ENCODE results near the gene ADGRF4.

ADGRF4 gene, protein sequence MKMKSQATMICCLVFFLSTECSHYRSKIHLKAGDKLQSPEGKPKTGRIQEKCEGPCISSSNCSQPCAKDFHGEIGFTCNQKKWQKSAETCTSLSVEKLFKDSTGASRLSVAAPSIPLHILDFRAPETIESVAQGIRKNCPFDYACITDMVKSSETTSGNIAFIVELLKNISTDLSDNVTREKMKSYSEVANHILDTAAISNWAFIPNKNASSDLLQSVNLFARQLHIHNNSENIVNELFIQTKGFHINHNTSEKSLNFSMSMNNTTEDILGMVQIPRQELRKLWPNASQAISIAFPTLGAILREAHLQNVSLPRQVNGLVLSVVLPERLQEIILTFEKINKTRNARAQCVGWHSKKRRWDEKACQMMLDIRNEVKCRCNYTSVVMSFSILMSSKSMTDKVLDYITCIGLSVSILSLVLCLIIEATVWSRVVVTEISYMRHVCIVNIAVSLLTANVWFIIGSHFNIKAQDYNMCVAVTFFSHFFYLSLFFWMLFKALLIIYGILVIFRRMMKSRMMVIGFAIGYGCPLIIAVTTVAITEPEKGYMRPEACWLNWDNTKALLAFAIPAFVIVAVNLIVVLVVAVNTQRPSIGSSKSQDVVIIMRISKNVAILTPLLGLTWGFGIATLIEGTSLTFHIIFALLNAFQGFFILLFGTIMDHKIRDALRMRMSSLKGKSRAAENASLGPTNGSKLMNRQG

GRCh38 chr6:47698342-47698787, at the start of gene ADGRF4:
Gene ADGRF4, plus strand, starts transcription at chr6:47698580. Its CDS starts 8,666 bp downstream, at chr6:47707246.
- DNase-seq = no peak
- intact Hi-C loops (cut with DNase I) = no loop called here

DNA sequence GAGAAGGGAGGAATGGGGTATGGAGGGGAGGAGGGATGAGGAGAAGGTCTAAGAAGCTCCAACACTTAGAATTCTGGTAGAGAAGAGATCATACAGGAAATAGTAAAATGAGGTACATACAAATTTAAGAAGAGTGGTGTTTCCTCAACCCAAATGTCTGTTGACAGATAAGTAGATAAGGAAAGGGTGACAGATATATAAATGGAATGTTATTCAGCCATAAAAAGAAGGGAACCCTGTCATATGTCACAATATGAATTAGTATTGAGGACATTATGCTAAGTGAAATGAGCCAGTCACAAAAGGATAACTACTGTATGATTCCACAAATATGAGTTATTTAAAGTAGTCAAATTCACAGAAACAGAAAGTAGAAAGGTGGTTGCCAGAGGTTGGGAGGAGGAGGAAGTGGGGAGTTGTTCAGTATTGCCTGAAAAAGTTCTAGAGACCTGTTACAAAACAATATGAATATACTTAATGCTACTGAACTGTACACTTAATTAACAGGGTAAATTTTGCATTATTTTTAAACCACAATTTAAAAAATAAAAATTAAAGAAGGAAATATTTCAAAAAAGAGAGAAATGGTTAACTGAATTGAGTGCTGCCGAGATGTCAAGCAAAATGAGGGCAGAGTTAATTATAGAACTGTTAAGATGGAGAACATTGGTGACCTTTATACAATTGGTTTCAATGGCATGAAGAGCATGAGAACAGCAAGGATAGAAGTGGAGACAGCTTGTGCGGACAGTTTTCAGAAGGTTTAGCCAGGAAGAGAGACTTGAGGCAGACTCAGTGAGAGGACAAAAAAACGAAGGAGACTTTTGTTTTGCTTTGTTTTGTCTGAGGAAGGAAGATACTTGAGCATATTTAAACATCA, 47.6 kb upstream of the ADGRF4 start:
- intact Hi-C loops (cut with DNase I) = no loop called here
- no peak for DNase-seq

- DNase-seq = no peak
- intact Hi-C loops (cut with DNase I) = no loop called here
These were observed 46.9 kb upstream of the ADGRF4 start for GRCh38 chr6:47651505-47651944.

GRCh38 chr6:47653706-47654105, 44.7 kb upstream of the ADGRF4 start:
- DNase-seq = no peak
- intact Hi-C loops (cut with DNase I) = no loop called here

DNA sequence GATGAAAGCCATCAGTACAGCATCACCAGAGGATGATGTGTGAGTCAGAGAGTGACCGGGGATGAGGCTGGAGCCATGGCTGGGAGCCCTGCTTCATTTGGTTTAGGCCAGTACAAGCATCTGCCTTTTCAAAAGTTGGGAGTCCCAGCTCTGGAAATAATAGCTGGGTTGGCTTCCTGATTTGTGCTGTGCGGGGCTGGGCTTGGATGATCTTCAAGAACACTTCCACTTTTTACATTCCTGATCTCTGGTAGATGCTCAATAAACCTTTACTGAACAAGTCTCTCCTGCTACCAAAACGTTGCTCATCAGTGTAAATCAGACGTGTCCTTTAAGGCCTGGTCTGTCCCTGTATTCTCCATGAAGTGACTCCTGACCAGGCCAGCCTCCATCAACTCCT, 44.1 kb upstream of the ADGRF4 start:
- intact Hi-C loops (cut with DNase I) = no loop called here
- DNase-seq = no peak

- intact Hi-C loops (cut with DNase I) = no loop called here
- peak in 2 of 10 donors; percentile 87 to 90 for DNase-seq
These were observed 42.4 kb upstream of the ADGRF4 start for GRCh38 chr6:47655719-47656595.

GRCh38 chr6:47661960-47662359, 36.4 kb upstream of the ADGRF4 start:
- intact Hi-C loops (cut with DNase I) = no loop called here
- DNase-seq = no peak

GRCh38 chr6:47663462-47664216, 34.7 kb upstream of the ADGRF4 start:
- no peak for DNase-seq
- intact Hi-C loops (cut with DNase I) = no loop called here

- DNase-seq = no peak
- intact Hi-C loops (cut with DNase I) = no loop called here
These were observed 33.3 kb upstream of the ADGRF4 start for GRCh38 chr6:47665112-47665511.

DNA sequence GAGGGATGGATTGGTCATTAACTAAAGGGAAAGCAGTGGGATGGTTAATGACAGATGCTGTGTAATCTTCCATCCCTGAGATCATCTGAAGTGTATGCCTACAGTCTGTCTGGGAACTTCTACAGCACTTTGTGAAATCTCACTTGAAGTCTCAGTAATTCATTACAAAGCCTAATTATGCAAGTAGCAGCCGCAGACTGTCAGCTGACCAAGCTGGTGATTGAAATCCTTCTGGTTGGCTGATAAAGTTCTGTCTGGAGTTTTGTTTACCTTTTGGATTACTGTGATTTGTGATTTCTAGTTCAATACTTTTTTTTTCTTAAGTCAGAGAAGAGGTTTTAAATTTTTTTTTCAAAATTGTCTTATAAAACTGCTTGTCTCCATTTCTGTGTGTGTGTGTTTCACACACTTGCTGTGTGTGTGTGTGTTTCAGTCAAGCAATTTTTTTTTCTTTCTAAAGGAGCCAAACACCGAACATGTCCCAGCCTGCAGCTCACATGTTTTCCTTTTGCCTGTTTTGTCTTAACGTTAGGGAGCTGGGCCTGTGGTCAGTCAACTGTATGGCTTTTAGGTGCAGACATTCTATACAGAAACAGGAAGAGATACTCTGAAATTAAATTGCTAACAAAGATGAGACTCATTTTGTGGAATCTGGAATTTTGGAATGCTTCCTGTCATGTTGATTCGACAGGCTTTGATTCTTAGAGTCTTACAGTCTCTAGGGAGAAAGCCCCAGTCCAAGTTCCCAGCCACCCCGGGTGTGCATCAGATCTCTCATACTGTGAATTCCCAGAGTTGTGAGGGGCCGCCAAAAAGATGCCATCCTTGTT, 28.5 kb upstream of the ADGRF4 start:
- intact Hi-C loops (cut with DNase I) = no loop called here

DNA sequence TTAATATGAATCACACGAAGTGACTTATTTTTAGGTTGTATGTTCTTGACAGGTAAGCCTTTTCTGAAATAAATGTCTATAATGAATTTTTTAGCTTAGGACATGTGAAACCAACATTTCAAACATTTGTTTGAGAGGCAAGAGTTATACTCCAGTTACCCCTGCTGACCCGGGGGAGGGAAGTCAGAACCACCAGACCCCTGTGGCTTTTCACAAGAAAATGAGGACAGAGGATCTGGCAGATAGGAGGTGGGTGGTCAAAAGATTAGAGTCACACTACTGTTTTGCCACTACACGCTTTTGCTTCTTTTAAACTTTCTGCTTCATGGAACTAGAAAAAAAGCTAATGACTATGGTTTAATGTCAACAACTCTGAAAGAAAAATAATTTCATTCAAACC, 27.5 kb upstream of the ADGRF4 start:
- no peak for DNase-seq
- intact Hi-C loops (cut with DNase I) = no loop called here

More for the DNA sequence above, 28.5 kb upstream of the ADGRF4 start:
- no peak for DNase-seq

- intact Hi-C loops (cut with DNase I) = no loop called here
- no peak for DNase-seq
These were observed 26.6 kb upstream of the ADGRF4 start for GRCh38 chr6:47671777-47672176.

GRCh38 chr6:47672816-47673215, 25.6 kb upstream of the ADGRF4 start:
- intact Hi-C loops (cut with DNase I) = no loop called here
- DNase-seq = no peak

DNA sequence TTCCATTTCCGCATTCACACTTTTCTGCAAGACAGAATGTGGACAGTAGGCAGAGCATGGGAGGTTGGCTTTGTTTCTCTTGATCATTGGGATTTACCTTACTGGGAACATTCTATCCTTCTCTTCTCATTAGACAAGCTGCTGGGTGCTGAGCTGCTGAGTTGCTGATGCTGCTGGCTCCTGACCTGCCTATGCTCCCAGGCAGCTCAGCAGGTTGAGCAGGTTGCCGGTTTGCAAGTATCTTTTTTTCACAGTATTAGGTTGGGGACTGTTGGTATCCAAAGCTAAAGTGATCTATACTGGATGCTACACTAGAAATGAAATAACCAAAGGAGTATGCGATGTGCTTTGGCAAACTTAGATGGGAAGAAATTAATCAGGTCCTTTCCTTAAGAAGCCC, 23.7 kb upstream of the ADGRF4 start:
- intact Hi-C loops (cut with DNase I) = no loop called here
- DNase-seq = no peak

GRCh38 chr6:47677381-47678100, 20.8 kb upstream of the ADGRF4 start:
- intact Hi-C loops (cut with DNase I) = no loop called here
- DNase-seq = no peak

GRCh38 chr6:47678739-47679138, 19.6 kb upstream of the ADGRF4 start:
- DNase-seq = no peak
- intact Hi-C loops (cut with DNase I) = no loop called here

GRCh38 chr6:47679322-47679906, 19.0 kb upstream of the ADGRF4 start:
- intact Hi-C loops (cut with DNase I) = no loop called here
- DNase-seq = no peak

All from posterior cingulate gyrus (tissue), 11 donors.